ENCODE results near the gene ST6GALNAC6. TPM values are rescaled to one million over a fixed set of nuclear protein-coding genes. Genes with fewer than 3 reads are reported as not detected.

ST6GALNAC6 gene
- total RNA-seq, 1 experiment from 2014 or later = 14.8 TPM

GRCh38 chr9:127916720-127917581, 17.5 kb upstream of the ST6GALNAC6 start, which contains the start of gene ST6GALNAC4:
ST6GALNAC4 (minus strand) TSS chr9:127917041; CDS start chr9:127916419, 622 bp downstream.
- peak; percentile 76 for DNase-seq (ENCODE audit: low spot score)

- no peak for DNase-seq (ENCODE audit: low spot score)
These were observed 16.7 kb upstream of the ST6GALNAC6 start for GRCh38 chr9:127915801-127916719.

- no peak for DNase-seq (ENCODE audit: low spot score)
These were observed 15.9 kb upstream of the ST6GALNAC6 start for GRCh38 chr9:127915325-127915752.

- no peak for DNase-seq (ENCODE audit: low spot score)
These were observed 14.3 kb upstream of the ST6GALNAC6 start for GRCh38 chr9:127913682-127914081.

GRCh38 chr9:127912882-127913281, 13.5 kb upstream of the ST6GALNAC6 start:
- no peak for DNase-seq (ENCODE audit: low spot score)

GRCh38 chr9:127912296-127912695, 12.9 kb upstream of the ST6GALNAC6 start:
- DNase-seq (ENCODE audit: low spot score) = no peak

- no peak for DNase-seq (ENCODE audit: low spot score)
These were observed 11.3 kb upstream of the ST6GALNAC6 start for GRCh38 chr9:127910613-127911205.

GRCh38 chr9:127909839-127910273, 10.5 kb upstream of the ST6GALNAC6 start:
- DNase-seq (ENCODE audit: low spot score) = no peak

- DNase-seq (ENCODE audit: low spot score) = no peak
These were observed 9.2 kb upstream of the ST6GALNAC6 start for GRCh38 chr9:127908660-127908926.

- DNase-seq (ENCODE audit: low spot score) = no peak
These were observed 8.7 kb upstream of the ST6GALNAC6 start for GRCh38 chr9:127907867-127908659.

- no peak for DNase-seq (ENCODE audit: low spot score)
These were observed 6.4 kb upstream of the ST6GALNAC6 start for GRCh38 chr9:127905788-127906191.

GRCh38 chr9:127905004-127905728, 5.8 kb upstream of the ST6GALNAC6 start:
- DNase-seq (ENCODE audit: low spot score) = no peak

GRCh38 chr9:127904561-127905003, 5.2 kb upstream of the ST6GALNAC6 start:
- no peak for DNase-seq (ENCODE audit: low spot score)

- no peak for DNase-seq (ENCODE audit: low spot score)
These were observed 4.4 kb upstream of the ST6GALNAC6 start for GRCh38 chr9:127903557-127904475.

- DNase-seq (ENCODE audit: low spot score) = peak; percentile 58
These were observed 823 bp downstream of the ST6GALNAC6 start for GRCh38 chr9:127898433-127899127.

GRCh38 chr9:127897193-127897692, 2.2 kb downstream of the ST6GALNAC6 start:
- no peak for DNase-seq (ENCODE audit: low spot score)

- DNase-seq (ENCODE audit: low spot score) = no peak
These were observed 2.8 kb downstream of the ST6GALNAC6 start for GRCh38 chr9:127896395-127897192.

- DNase-seq (ENCODE audit: low spot score) = no peak
These were observed 3.6 kb downstream of the ST6GALNAC6 start for GRCh38 chr9:127895811-127896210.
